SU-DHL-6 (cell line): ENCODE measurements around the gene TBK1.

ENCODE experiments used
- EZH2phosphoT487 ChIP-seq: fragments of 200-600 bp; sonication (generic), shearing (Covaris generic); conservative IDR thresholded peaks from 2 replicates; pipeline ENCODE4 v1.6.1; 2018; ENCODE audit warnings: mild to moderate bottlenecking, antibody characterized with exemption, low read length, moderate library complexity, mixed read lengths
- TF ChIP-seq, protein P1 (sequence below): fragments of 200-600 bp; sonication (generic); IDR thresholded peaks from one replicate; pipeline ENCODE4 v1.5.1; 2017; ENCODE audit warnings: antibody characterized with exemption, mild to moderate bottlenecking, low read length, moderate library complexity; ENCODE audit not compliant: insufficient read depth, poor library complexity, severe bottlenecking

DNA sequence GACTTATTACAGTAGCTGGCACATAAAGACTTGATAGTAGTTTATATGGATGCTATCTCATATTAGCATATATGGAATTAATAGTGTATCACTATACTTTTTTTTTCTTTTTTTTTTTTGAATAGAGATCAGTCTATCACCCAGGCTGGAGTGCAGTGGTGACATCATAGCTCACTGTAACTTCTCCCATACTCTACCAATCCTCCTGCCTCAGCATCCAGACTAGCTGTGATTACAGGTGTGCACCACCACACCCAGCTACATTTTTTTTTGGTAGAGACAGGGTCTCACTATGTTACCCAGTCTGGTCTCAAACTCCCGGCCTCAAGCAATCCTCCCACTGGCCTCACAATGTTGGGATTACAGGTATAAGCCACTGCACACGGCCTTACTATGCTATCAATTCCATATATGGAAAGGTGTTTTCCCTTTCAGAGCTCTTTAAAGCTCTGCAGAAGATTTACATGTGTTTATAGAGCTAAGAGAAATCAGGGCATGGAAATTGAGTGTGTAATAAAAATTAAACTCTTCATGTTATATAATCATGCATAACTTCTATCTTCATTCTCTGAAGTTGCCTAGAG, 1.8 kb upstream of the TBK1 start:
- TF ChIP-seq, protein P1, sequence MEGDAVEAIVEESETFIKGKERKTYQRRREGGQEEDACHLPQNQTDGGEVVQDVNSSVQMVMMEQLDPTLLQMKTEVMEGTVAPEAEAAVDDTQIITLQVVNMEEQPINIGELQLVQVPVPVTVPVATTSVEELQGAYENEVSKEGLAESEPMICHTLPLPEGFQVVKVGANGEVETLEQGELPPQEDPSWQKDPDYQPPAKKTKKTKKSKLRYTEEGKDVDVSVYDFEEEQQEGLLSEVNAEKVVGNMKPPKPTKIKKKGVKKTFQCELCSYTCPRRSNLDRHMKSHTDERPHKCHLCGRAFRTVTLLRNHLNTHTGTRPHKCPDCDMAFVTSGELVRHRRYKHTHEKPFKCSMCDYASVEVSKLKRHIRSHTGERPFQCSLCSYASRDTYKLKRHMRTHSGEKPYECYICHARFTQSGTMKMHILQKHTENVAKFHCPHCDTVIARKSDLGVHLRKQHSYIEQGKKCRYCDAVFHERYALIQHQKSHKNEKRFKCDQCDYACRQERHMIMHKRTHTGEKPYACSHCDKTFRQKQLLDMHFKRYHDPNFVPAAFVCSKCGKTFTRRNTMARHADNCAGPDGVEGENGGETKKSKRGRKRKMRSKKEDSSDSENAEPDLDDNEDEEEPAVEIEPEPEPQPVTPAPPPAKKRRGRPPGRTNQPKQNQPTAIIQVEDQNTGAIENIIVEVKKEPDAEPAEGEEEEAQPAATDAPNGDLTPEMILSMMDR: no peak
- TF ChIP-seq EZH2phosphoT487: no peak
